Activated CD4-positive, alpha-beta T cell treated with anti-CD3 and anti-CD28 coated beads for 4 hours (primary cell): ENCODE data around the gene FBH1.
A peak's percentile ranks its signal among the peaks of the same experiment; 100 is the strongest.
"Not testable (repeated sequence)": the region's sequence is repeated elsewhere in the genome, so short reads cannot be mapped to it uniquely, and the experiment has no call there.

Source experiments
- DNase-seq, 2 donors: peaks; one replicate each; pipeline ENCODE4 v3.0.0-alpha.2; 2020

Gene FBH1

DNA sequence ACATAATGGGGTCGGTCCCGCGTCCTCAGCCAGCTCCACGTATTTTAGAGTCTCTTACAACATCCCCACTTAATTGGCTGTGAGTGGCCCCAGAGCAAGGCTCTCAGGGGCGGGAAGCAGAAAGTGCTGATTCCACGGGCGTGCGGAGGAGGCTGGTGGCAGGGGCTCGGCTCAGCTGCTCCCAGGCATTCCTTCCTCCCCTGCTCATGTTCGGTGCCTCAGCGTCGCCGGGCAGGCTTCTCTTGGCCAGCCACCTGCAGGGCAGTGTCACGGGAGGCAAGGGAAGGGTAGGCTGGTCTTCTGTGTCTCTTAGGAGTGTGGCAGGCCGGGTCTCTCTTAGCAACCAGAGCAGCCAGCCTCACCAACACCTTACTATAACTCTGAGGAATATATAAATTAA, 53.5 kb downstream of the FBH1 start:
- no peak for DNase-seq

DNA sequence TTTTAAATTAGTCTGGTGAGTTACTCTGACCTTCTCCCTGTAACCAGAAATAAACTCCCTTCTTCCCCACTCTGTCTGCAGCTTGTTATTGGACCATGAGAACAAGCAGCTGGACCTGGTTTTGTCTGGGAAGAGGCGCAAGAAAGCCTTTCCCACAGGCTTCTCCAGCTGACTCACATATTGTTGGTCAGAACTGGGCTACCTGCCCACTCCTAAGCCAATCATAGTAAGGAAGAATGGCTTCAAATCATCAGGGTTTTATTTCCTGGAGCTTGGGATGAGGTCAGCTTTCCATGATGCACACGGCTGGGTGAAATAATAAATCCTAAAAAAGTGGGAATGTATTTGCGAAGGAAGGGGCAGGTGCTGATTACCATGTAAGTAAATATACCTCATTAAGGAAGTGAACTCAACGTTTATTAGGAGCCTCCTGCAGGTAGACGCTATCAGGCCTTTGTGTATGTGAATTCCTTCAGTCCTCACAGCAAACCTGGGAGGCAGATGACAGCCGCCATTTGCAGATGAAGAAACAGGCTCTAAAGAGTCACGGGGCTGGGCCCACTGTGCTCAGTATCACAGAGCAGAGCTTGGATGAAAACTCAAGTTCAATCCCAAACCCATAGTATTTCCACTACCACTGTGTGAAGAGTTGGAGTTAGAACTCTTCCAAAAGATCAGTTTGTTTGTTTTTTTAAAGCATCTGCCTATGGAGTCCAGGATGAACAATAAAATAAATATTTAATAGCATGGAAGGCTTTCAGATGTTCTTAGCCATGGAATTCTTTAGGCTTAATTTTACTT, 54.5 kb downstream of the FBH1 start:
- DNase-seq, result no peak

DNA sequence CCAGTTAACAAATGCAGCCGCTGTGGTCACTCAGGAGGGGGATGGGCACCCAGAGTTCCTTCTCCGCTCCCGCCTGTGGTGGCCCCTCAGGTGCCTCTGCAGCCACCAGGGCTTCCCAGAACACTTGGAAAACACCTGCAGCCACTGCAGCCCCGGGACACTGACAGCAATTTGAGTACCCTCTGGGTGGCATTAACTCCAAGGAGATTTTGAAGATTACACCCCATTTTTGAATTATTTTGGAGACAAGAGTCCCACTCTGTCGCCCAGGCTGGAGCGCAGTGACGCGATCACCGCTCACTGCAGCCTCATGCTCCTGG, 55.1 kb downstream of the FBH1 start:
- no peak for DNase-seq

DNA sequence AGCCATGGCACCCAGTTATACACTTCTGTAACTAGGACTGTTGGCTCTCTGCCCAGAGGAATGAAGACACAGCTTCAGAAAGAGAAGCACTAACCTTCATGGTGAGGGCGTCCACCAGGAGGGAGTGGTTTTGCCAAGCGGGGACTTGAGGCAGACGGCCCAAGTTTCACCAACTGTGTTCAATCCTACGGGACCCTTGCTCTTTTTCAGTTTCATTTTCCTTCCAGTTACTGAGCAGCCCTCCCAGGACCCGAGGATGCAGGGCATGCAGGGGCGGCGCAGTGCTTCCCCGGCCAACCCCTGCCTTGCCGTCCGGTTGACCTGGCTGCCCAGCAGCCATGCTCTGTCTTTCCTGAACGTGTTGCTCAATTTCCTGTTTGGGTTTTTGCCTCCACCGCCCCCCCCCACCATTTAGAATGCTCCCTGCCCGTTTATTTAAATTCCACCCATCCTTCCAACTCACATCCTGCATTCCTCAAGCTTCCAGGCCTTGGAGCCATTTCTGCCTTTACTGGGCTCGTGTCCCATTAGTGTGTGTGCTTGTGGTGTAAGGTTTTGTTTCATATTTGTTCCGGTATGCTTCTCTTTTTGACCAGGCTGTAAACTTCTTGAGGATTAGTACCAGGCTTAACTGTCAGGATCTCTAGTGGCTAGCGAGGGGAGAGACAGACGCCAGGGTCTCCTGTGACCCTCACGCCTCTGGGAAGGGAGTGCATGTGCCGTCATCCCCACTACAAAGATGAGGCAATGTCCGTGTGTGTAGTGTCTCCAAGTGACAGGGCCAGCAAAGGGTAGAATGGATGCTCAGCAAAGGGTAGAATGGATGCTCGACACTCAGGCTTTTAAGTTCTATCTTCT, 55.7 kb downstream of the FBH1 start:
- DNase-seq, result no peak

DNA sequence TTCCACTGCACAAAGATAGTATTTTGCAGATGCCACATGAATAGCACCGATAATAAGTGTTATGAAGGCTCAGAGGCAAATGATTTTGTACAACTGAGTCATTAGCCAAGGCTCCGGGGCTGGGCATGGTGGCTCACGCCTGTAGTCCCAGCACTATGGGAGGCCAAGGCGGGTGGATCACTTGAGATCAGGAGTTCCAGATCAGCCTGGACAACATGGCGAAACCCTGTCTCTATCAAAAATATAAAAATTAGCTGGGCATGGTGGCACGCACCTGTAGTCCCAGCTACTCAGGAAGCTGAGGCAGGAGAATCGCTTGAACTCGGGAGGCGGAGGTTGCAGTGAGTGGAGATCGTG, 56.4 kb downstream of the FBH1 start:
- DNase-seq, result not testable (repeated sequence)

DNA sequence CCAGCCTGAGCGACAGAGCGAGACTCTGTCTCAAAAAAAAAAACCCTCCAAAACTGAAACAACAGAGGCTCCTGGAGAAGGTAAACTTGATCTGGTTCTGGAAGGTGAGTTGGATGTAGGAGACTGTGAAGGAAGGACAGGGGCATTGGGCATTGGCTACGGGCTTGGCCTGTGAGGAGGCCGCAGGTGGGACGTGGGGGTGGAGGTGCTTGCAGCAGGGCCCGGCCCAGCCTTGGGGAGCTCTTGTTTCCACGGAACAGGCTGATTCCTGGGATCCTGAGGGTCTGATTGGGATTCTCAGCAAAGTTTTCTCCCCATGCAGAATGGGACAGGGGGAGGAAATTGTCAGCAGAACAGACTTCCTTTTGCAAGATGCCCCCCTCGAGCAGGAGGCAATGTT, 56.7 kb downstream of the FBH1 start:
- no peak for DNase-seq

DNA sequence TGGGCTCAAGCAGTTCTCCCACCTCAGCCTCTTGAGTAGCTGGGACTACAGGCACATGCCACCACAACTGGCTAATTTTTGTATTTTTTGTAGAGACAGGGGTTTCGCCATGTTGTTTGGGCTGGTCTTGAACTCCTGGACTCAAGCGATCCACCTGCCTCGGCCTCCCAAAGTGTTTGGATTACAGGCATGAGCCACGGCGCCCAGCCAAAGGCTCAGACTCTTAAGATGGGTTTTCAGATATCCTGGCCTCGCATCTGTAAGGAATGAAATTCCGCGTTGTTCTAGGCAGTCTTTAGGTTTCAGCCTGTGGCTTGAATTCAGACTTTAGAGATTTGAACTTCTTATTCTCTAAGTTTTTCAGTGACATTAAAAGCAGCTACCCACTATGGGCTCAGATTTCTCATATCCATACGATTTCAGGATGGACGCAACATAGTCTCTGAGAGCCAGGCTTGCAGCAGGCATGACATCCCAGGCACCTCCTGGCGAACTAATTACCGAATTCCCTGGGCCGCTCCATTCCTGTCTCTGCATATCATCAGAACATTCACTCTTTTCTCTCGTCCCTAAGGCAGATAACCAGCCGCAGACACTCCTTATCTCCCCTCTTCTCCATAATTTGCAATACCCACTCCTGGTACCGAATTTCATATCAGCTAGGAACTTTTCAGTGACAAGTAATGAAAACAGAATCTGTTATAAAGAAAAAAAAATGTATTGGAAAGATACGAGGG, 57.6 kb downstream of the FBH1 start:
- DNase-seq, result no peak

DNA sequence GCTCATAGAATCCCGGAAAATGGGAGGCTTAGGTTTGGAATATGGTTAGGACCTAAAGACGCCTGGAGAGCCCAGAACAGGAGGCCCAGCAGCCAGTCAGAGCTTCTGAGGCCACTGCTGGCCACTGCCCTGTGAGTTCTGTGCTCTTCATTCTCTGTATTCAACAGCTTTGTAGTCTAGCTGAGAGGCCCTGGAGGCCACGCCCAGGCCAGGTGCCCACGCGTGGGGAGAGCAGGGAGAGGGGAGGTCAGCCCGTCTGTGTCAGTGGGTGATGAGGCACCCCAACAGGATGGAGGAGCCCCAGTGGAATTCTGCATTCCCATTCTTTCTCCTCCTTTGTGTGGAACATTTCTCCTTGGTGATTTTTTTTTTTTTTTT, 58.2 kb downstream of the FBH1 start:
- DNase-seq, result no peak

DNA sequence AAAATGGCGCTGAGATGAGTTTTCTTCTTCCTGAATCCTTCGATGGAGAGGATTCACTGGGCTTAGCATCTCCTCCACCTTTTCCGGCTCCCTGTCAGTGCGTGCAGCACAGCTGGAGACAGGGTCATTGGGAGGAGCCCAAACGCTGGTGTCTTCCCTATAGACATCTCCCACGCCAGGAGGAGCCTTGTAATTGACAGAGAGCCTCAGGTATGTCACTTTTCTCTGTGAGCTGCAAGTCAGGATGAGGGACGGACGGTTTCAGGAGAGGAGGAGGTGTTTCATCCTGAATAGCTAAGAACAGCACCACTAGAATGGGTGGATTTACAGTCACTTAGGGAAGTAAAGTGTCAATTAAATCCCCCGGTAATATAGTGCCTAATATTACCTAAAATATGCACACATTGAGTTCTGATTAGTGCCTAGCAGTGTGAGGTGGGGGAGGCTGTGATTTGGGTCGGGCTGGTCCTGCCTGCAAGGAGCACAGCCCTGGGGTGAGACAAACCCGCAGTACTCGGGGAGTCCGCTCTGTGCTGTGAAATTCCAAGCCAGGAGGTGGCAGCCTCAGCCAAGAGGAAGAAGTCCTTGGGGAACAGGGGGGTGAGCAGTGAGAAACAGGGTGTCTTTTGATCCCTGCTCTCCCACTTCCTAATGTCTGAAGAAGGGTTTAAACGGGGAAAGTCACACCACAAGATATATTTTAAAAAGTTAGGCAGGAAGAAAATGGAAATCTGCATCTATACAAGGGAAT, 59.1 kb downstream of the FBH1 start:
- peak; percentile 13 to 32 for DNase-seq

DNA sequence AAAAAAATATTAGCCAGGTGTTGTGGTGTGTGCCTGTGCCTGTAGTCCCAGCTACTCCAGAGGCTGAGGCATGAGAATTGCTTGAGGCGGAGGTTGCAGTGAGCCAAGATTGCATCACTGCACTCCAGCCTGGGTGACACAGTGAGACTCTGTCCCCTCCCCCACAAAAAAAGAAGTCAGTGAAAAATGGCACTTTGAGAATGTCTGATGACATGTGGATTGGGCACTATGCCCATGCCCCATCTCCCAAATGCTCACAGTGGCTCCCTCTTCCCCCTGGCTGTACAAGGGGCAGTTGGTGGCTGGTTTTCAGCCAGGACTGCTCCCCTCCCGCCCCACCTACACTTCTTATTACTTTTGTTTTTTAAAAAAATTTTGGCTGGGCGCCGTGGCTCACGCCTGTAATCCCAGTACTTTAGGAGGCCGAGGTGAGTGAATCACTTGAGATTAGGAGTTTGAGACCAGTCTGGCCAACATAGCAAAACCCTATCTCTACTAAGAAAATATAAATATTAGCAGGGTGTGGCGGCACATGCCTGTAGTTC, 61.2 kb downstream of the FBH1 start:
- no peak for DNase-seq

DNA sequence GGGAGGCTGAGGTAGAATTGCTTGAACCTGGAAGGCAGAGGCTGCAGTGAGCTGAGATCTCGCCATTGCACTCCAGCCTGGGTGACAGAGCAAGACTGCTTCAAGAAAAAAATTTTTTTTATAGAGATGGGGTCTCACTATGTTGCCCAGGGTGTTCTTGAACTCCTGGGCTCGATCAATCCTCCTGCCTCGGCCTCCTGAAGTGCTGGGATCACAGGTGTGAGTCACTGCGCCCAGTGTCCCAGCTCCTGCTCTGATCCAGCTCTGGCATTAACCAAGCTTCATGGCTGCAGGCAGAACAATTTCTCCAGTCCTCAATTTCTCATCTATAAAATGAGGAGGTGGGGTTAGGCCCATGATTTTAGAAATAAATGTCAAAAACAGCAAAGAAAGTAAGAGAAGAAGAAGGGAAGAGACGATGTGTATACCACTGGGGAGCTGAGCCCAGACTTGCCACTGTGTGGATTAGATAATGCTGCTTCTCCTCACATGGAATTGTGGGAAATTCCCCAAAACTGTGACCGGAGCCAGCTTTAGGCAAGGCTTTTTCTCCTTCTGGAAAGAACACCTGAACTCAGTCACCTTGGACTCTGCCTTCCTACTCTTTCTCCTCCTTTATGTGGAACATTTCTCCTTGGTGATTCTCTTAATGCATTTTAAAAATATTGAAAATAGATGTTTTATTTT, 61.8 kb downstream of the FBH1 start:
- DNase-seq, result no peak

DNA sequence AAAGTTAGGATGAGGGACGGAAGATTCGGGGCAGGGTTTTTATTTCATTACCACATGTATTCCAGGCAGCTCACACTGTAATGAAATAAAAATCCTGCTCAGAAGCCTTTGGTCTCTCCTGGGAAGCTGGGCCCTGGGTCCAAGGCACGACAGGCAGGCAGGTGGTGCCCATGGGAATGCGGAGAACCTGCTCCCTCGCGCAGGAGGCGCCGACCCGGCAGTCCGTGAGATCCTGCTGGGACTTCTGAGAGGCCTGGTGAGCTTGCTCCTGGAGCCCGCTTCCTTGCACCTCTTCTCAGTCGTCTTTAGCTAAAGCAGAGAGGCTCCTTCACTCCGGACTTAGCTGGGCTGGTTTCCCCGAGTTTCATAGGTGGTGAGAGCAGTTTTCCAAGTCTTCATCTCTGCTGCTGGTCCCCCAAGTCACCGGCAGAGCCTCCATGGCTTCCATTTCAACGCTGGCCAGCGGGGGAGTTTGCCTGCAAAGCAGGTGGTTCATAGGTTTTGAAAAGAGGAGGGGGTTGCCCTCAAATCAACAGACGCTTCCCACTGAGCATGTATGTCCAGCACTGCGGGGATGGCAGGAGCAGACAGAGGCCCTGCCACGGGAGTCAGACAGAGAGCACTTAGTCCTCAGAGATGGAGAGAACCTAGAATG, 62.8 kb downstream of the FBH1 start:
- DNase-seq, result no peak

DNA sequence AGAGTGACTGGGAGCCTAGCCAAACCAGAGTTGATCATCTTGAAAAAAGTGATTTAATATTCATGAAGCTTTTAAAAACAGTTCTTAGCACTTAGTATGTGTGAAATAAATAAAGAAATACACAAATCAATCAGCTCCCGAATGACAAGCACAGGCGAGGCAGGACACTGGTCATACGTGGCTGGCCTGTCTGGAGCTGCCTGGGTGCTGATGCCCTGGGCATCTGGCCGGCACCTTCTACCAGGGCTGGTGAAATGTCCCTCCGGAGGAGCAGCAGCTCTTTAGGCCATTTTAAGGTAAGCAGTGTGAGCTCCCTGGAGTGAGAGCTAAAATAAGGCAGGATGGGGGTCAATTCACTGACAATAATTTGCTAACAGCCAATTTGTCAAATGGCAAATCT, 63.6 kb downstream of the FBH1 start:
- DNase-seq, result no peak

DNA sequence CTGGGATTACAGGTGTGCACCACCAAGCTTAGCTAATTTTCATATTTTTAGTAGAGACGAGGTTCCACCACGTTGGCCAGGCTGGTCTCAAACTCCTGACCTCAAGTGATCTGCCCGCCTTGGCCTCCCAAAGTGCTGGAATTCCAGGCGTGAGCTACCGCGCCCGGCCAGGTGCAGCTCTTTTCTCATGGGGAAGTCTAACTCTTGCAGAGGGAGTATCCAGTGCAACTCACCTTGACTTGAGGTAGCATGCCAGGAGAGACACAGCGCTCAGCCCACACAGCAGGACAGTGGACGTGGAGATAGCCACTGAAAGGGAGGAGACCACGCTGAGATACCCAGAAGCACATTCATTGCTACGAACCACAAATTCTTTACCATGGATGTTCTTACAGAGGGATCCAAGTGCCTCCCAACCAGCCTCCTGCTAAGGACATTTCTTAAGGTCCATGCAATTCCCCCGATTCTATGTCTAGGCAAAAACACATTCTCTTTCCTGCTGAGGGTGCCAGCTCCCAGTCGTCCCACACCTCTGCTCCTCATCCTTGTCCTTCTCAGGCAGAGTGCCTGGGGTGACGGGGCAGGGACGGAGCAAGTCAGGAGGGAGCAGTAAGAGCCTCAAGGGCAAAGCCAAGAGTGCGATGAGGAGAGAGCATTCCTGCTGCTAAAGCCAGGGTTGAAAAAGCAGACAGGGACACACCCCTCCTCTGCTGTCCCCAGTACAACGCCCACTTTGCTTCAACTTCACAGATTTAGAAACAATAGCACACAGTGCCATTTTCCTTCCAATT, 66.3 kb downstream of the FBH1 start:
- DNase-seq, result no peak

DNA sequence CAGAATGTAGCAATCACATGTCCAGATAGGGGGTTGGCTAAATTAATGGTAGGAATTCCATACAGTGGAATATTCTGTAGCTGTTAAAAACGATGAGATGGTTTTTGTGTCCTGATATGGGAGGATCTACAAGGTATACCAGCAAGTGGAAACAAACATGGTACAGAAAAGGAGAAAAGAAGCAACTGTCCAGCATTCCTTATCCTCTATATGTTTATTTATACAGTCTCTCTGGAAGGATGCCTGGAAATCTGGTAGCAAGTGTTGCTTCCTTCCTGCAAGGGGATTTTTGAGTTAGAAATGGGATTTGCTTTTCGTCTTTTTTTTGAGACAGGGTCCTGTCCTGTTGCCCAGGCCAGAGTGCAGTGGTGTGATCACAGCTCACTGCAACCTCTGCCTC, 68.0 kb downstream of the FBH1 start:
- DNase-seq, result no peak

DNA sequence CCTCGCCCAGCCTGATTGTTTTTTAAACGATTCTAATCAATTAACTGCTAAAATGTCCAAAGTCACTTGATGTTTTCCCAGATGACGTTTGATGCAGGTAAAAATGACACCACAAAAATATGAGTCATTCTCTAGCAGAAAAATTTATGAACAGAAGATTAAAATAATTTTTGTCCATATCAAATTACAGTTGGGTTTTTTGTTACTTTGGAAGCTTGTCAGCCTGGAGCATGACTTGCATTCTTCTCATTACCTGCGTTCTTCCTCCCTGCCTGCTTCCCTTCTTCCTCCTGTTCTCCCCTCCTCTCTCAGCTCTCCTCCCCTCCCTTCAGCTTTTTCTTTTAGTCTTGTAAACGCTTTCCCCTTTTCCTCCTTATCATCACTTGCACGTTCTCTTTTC, 68.6 kb downstream of the FBH1 start:
- no peak for DNase-seq

DNA sequence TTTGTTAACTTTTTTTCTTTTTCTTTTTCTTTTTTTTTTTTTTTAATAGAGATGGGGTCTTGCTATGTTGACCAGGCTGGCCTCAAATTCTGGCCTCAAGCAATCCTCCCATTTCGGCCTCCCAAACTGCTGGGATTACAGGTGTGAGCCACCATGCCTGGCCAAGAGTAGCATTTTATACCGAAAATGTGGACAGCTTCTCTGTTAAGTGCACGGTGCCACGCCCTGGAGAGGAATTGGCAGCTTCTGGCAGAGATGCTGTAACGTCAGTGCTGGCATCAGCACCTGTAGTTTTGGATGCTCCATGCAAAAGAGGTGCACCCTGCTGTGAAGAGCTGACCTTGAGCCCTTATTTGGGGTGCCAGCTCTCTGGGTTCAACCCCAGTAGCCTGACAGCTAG, 69.1 kb downstream of the FBH1 start:
- no peak for DNase-seq

DNA sequence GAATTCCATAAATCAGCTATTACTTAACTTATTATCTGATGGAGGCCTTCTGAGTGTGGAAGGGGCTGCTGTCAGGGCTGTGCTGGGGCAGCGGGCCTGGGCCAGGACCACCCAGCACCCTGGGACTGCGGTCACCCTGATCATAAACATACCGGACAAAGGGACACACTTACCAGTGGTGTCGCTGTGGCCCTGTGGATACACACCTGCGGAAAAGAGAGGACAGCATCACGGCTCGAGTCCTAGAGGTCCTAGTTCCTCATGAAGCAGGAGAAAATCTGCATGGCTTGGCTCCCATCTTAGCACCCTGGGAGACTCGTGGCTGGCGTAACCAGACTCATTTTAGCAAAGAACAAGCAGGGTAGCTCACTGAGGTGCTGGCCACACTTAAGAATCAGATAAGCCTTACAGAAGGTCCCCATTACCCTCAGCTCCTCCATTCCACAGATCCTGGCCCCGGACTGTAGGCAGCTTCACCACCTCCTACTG, 69.6 kb downstream of the FBH1 start:
- DNase-seq, result no peak

DNA sequence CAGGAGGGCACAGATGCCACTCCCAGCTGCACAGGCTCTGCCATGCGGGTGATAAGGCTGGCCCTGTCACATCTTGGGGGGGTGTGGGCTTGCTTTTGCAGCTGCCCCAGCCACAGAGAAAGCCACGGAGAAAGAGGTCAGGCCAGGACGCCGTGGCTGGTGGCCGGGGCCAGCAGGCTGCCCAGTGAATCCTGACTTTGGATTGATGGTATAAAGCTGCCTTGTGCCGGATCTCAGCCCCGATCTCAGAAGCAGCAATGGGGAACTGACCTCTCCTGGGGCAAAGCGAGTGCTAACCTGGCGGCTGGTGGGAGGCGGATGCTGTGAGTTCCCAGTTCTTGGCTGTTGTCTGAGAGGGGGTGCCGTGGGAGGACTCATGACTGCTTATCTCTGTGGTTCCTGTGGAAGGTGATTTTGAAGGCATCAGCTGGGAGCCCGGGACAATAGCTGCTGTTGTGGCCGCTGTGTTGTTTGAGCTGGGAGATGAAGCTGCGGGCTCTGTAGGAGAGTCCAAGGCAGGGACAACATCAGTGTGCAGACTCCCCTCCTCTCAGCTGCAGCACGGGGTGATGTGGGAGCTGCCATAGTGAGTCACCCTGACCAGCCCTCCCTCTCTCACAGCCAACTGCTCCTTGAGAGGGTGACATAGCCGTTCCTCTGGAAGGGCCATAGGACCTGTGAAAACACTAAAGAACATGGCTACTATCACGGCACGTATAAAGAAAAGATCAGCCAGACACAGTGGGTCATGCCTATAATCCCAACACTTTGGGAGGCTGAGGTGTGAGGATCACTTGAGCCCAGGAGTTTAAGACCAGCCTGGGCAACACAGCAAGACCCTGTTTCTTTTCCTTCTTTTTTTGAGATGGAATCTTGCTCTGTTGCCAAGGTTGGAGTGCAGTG, 70.3 kb downstream of the FBH1 start:
- DNase-seq, result no peak

DNA sequence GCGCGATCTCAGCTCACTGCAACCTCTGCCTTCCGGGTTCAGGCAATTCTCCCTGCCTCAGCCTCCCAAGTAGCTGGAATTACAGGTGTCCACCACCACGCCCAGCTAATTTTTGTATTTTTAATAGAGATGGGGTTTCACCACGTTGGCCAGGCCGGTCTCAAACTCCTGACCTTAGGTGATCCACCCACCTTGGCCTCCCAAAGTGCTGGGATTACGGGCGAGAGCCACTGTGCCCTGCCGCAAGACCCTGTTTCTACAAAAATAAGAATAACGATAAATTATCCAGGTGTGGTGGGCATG, 70.9 kb downstream of the FBH1 start:
- DNase-seq, result not testable (repeated sequence)
